NOMO-1 treated with DMSO at 0.1 percent for 48 hours (cell line): ENCODE measurements around the gene SYTL1.
A peak's percentile ranks its signal among the peaks of the same experiment; 100 is the strongest.

Experiments used
- DNase-seq: peaks from one replicate; lab custom pipeline; 2025; ENCODE audit not compliant: unreplicated experiment; lab: John Stamatoyannopoulos, UW

SYTL1 gene

GRCh38 chr1:27363766-27364695, 22.2 kb downstream of the SYTL1 start:
- no peak for DNase-seq

- no peak for DNase-seq
These were observed 23.0 kb downstream of the SYTL1 start for GRCh38 chr1:27364696-27365371.

DNA sequence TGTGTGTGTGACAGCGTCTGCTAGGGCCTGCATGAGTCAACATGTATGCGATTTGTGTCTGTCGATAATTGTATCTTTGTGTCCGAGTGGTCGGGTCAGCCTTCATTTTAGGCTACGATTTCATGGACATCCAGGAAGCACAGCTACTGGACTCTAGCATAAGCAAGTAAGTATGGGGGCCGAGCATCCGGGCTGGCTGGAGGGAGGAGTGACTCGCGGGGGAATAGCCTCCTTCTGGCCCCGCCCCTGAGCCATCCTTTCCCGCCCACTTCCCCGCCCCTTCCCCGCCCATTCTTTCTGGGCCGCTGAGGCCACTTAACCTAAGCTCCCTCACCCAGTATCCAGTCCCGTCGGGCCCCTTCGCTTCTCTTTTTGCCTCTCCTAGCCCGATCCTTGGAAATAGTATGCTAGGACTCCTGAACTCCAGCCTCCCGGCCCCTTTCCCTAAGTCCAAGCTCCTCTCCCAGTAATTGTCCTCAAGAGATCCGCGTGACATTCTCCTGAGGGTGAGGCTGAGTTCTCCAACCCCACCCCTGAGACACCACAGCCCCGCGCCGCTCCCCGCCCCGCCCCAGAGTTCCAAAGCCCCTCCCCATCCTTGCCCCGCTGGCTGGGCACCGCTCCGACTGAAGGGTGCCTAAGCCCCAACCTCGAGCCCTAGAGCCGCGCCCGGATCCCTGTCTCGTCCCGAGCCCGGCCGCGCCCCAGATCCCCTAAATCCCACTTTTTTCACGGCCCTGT, 23.7 kb downstream of the SYTL1 start:
- DNase-seq = peak; percentile 74

DNA sequence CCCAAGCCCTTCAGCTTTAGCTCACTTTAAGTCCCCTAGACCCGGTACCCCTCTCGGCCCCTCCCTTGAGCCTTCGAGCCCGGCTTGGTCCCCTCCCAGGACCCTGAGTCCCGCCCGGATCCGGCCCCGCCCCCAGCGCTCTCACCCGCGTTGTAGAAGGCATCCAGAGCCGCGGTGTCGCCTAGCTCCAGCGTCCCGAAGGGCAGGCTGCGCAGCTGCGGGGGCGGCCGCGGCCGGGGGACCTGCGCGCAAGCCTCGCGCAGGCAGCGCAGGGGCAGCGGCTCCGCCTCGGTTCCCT, 24.2 kb downstream of the SYTL1 start:
- DNase-seq = peak; percentile 21

- DNase-seq = peak; percentile 59
These were observed 24.8 kb downstream of the SYTL1 start, which contains the start of gene MAP3K6 for GRCh38 chr1:27366411-27367159. TSS of gene MAP3K6 (minus strand) at chr1:27366961. CDS start at chr1:27366597, 364 bp downstream.

DNA sequence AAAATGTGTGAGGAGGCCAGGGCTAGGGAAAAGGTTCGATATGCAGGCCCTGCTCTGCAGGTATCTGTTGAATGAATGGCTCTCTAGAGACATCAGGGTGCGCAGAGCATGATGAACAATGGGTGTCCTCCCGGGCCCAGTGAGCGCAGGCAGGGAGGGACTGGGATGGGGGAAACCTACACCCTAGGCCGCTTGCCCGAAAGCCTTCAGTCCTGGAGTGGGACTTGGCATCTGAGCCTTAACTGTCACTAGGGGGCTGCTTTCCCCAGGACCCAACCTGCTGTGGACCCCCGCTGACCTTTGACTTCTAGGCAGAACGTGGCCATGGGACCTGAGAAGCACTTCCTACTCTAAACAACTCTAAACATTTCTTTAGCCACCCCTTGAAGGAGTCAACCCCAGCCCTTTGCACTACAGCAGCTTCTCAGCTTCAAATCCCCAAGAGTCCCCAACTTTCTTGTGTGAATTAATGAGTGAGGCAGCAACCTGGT, 25.4 kb downstream of the SYTL1 start:
- DNase-seq = no peak

- no peak for DNase-seq
These were observed 27.2 kb downstream of the SYTL1 start for GRCh38 chr1:27368869-27369582.

GRCh38 chr1:27372022-27372807, 30.4 kb downstream of the SYTL1 start:
- DNase-seq = no peak

DNA sequence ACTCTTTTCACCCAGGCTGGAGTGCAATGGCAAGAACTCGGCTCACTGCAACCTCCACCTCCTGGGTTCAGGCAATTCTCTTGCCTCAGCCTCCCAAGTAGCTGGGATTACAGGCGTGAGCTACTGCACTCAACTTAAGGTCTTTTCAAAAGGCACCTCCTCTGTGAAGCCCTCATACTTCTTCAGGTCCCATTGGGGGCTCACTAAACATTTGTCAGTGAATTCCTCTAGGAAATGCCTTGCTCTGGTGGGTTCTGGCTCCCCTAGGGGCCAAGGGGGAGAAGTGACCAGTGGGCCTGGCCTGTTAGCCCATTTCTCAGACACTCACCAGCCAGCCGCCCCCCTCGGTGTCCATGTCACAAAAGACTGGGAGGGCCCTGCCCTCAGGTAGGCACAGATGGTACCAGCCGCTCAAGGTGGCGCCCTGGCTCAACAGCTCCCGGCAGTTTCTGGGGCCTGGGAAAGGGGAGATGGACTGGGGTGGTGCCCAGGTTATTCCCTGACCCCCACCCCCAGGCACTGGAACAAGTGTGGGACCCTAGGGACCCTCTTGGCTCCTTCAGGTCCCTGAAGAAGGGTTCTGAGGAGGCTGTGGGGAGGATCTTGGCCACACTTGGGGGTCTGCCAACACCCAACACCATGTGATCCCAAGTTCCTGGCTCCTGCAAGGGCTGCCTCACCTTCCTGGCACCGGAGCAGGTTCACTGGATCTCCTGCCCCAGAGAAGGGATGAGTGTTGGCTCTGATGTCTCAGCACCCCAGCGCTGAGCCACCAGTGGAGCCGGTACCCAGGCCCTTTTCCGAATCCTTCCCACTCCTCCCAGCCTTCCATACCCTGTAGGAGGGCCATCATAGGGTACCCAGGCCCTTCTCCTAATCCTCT, 31.2 kb downstream of the SYTL1 start:
- no peak for DNase-seq

DNA sequence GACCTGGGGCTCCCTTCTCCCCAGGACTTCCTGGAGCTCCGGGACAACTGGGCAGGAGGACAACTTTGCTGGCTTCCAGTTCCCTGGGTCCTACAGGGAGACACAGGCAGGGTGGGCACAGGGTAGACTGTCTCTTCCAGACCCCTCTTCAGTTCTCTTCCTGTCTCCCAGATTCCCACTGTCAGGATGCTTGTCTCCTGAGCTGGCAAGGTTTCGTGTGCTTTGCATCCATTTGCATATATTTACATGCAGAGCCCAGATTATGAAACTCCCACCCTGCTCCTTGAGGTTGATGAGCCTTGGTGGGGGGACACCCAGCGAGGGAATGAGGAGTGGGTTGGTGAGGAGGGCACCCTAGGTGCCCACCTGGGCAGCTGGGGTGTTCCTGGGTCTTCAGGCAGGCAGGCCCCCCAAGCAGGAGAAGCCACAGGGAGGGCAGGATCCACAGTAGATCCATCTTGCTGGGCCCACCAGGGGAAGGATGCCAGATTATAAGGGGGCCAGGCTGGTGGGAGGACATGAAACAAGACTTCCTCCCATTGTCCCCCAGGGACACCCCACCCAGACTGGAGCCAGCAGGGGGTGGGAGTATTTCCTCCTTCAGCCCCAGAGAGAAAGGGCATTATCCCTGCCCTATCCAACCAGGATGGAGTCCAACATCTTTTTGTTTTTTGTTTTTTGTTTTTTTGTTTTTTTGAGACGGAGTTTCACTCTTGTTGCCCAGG, 32.7 kb downstream of the SYTL1 start, which contains the start of gene FCN3:
TSS of gene FCN3 (minus strand) at position 463 of the 725 bp plus-strand sequence. CDS start at position 457, 6 bp downstream.
- no peak for DNase-seq

DNA sequence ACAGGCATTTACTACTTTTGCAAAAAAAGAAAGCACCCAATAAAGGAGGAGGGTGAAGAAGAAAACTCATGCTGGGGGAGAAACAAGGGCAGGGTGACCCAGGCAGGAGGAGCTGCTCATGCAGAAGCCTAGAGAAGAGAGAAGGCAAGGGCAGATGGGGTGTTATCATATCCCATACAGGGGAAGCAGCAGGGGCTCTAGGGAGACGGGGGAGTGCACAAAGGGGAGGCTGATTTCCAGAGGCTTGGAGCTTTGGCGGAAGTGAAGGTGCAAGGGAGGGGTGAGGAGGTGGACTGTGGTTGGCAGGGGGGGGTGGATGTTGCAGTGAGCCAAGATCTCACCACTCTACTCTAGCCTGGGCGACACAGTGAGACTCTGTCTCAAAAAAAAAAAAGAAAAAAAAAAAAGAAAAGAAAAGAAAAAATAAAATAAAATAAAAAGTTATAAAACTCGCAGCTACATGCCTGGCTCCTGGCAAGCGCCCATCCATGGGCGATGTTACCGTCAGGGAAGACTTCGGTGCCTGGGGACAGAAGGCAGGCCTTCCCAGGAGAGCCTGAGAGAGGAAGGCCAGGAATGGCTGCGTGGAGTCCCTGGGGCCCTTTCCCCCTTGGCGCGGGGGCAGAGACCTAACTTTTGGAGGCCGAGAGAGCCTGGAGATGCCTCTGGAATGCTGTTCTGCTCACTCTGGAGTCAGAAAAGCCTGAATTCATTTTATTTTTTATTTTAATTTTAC, 36.1 kb downstream of the SYTL1 start:
- no peak for DNase-seq

DNA sequence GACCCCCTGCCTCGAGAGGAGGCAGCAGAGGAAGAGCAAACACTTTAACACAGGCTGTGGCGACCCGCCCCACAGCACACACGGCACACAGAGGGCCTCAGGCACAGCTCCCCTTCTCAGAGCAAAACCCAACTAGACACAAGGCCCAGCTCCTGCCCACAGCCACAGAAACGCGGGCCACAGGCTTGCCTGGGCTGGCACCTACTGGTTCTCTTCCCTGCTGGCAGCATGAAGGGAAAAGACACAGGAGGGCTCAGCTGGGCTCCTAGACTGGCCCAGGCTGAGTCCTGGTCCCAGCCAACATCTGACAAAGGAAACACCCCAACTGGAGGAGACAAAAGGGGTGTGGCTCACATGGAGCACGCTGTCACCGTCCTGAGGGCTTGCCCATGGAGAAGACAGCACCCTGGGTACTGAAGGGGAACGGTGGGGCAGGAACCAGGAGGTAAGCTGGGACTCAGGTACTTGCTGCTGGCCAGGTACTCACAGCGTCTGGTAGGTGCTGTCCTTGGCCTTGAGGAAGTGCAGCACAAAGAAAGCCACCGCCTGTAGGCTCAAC, 37.8 kb downstream of the SYTL1 start:
- DNase-seq = no peak

DNA sequence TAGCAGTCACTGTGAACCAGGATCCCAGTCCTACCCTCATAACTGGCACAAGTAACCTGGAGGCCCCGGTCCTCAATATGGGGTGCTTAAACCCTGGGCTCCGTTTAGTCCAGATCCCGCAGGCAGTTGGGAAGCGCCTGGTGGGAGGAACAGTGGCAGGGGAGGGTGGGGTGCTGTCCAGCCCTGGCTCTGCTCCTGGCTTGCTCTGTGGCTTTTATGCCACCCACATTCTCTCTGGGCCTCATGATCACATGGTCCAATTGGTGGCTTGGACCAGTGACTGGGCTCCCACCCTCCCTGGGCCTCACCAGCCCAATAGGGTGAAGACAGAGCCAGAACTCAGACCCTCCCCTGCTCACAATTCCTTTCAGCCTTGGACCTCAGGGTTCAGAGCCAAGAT, 38.4 kb downstream of the SYTL1 start:
- DNase-seq = no peak

GRCh38 chr1:27380766-27381733, 39.2 kb downstream of the SYTL1 start:
- DNase-seq = no peak

DNA sequence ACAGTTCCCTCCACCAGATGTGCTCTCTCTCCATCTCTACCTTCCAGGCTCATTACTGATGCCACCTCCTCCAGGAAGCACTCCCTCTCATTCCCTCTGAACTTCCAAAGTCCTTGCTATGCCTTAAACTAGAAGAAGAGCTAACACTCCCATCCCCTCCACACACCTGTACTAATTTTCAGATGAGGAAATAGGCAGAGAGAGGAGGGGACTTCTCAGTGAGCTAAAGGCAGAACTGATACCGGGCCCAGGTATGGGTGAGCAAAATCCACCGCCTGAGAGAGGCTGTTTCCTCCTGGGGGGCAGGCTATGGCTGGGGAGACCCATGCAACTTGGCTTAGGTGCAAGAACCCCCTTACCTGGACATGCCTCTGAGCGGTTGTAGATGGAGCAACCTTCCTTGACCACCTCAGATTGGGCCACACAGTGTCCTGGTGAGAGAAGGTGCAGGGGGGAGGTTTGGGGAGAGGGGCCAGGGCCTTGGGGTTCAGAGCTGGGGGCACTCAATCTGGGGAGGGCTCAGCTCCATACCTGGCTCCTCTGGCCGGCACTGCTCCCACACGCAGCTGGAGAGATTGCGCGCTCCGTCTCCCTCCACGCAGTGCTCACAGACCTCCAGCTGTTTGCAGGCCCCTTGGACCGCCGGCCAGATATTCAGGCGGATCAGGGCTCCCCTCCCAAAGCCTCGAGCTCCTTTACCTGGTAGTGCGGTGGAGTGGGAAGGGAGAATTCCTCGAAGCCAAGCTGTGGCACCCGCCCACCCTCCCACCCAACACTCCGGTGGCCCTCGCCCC, 40.3 kb downstream of the SYTL1 start:
- DNase-seq = no peak
